GM12891 (cell line): ENCODE measurements around the gene SLC44A3.

ENCODE experiments used
- PAX5 ChIP-seq: IDR thresholded peaks from 2 replicates; pipeline ENCODE4 v1.6.1; 2011; ENCODE audit warnings: low read length, moderate library complexity, mild to moderate bottlenecking; ENCODE audit not compliant: insufficient read depth, severe bottlenecking
- POLR2A ChIP-seq: IDR thresholded peaks from 2 replicates; pipeline ENCODE4 v1.6.1; 2011; ENCODE audit warnings: low read depth, low read length, control low read depth
- POLR2AphosphoS5 ChIP-seq: IDR thresholded peaks from 2 replicates; pipeline ENCODE4 v1.6.1; 2011; ENCODE audit warnings: low read depth, low read length, control low read depth
- SPI1 ChIP-seq: IDR thresholded peaks from 2 replicates; pipeline ENCODE4 v1.6.1; 2011; ENCODE audit warnings: low read depth, low read length, control low read depth
- TAF1 ChIP-seq: IDR thresholded peaks from 2 replicates; pipeline ENCODE4 v1.6.1; 2011; ENCODE audit warnings: low read depth, low read length, control low read depth

DNA sequence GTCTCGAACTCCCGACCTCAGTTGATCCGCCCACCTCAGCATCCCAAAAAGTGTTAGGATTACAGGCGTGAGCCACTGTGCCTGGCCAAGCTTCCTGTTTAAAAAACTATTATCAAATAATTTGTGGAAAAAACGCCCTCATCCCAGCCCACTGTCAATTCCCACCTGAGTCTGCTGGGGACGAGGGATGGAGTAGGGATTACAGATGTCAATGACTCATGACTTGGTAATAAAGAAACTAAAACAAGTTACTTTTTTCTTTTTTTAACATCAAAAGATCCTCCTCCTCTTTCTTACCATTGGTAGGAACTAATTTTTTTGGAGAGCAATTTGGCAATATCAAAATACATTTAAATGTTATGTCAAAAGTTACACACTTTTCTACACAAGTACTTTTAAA lies 97.1 kb downstream of the SLC44A3 start:
- TF ChIP-seq POLR2A (no peak), POLR2AphosphoS5 (no peak), TAF1 (no peak), PAX5 (no peak), SPI1 (no peak)
